Tibial nerve (tissue), 3 donors: ENCODE measurements around the gene FAM117A.

Source experiments
- CTCF ChIP-seq, 5 experiments: fragments of 200-600 bp in 3 of 5; fragments of 450-650 bp in 2 of 5; sonication (generic) in 3 of 5; IDR thresholded peaks; one replicate each; pipeline ENCODE4 v1.5.1; 2016 to 2019; ENCODE audit warnings: antibody characterized with exemption in 5 of 5, mild to moderate bottlenecking in 3 of 5, moderate library complexity in 2 of 5
- POLR2A ChIP-seq, 2 donors: fragments of 450-650 bp; IDR thresholded peaks; one replicate each; pipeline ENCODE4 v1.6.1; 2017; ENCODE audit warnings: antibody characterized with exemption in 2 of 2, mild to moderate bottlenecking in 2 of 2, moderate library complexity in 2 of 2

GRCh38 chr17:49698005-49698404 is 65.9 kb downstream of the FAM117A start:
- TF ChIP-seq POLR2A (IDR thresholded peaks at IDR 0.05) (no peak), CTCF (IDR thresholded peaks at IDR 0.05) (no peak)
